Measurements from ENCODE around the gene CHD9NB. TPM values are rescaled to one million over a fixed set of nuclear protein-coding genes. Genes with fewer than 3 reads are reported as not detected.

Gene CHD9NB
- total RNA-seq, 2 donors from 2014 or later, result 4.3 to 26.7 TPM

DNA sequence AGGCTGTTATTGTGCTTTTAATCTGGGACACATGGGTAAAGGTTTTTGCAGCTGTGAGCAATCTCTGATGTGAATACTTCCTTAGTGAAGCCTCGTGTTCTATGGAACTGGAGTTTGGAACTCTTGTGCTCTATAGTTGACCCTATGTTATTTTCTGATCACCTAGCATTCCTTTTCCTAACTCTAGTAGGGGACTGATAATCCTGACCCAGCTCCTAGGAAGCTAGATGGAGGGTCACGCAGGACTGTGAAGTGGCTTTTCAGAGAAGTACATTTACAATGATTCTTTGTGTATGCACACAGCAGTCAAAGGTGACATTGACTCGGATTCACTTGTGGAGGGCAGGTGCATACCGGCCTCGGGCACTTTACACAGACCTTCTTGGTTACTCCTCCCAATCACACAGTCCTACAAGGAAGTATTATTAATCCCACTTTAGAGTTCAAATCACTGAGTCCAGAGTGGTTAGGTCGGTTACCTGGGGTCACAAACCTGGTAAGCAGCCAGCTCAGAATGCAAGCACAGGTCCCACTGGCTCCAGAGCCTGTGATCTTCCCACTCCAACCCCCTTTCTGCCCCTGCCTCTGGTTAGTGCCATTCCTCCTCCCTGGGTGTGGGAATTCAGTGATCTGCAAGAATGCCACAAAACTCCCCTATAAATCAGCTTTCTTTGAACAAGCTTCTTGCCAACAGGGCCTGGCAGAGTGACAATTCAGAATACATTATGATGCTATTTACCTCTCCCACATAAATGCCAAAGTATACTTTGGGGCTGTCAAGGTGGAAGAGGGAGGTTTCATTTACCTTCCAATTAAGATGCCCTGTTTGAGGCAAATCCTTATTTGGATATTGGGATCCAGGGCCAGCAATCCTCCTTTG lies 7.1 kb downstream of the CHD9NB start:
- H3K9me3 ChIP-seq, result no peaks in the 10 kb centered on the region
- no peaks in the 10 kb centered on the region for H3K36me3 ChIP-seq
- peak; percentile 95 for TF ChIP-seq POLR2AphosphoS5 (IDR thresholded peaks at IDR 0.05)
- peak; percentile 28 for TF ChIP-seq POLR2A (IDR thresholded peaks at IDR 0.05)
- no peak for TF ChIP-seq CTCF (IDR thresholded peaks at IDR 0.05)
- H3K27me3 ChIP-seq (replicated peaks; ENCODE audit: insufficient read depth), result no peaks in the 10 kb centered on the region
- no peak overlapping the region for H3K4me3 ChIP-seq
- peak overlapping the region; percentile 79 to 80 for H3K27ac ChIP-seq
- peak; percentile 93 for DNase-seq (ENCODE audit: low spot score)
- WGBS, result 37% methylated on average over 6 of the region's 6 CpGs
- H3K4me1 ChIP-seq (replicated peaks), result peaks cover 20% of the 10 kb centered on the region
- intact Hi-C loops (cut with DNase I), result no loop called here

- Histone ChIP-seq H3K36me3 (no peaks in the 10 kb centered on the region), H3K27ac (peak overlapping the region; percentile 79 to 80), H3K4me3 (peak overlapping the region; percentile 16 to 24), H3K27me3 (replicated peaks; ENCODE audit: insufficient read depth) (no peaks in the 10 kb centered on the region), H3K4me1 (replicated peaks) (peaks cover 20% of the 10 kb centered on the region), H3K9me3 (no peaks in the 10 kb centered on the region)
- peak; percentile 53 for DNase-seq (ENCODE audit: low spot score)
- intact Hi-C loops (cut with DNase I), result no loop called here
- no peak for TF ChIP-seq POLR2AphosphoS5 (IDR thresholded peaks at IDR 0.05)
- TF ChIP-seq POLR2A (IDR thresholded peaks at IDR 0.05), result peak; percentile 49
- 32% methylated on average over 11 of the region's 11 CpGs for whole genome bisulfite sequencing
Observed at GRCh38 chr16:53043986-53044601, 8.6 kb downstream of the CHD9NB start.

- TF ChIP-seq POLR2A (IDR thresholded peaks at IDR 0.05), result no peak
- no peak for TF ChIP-seq CTCF (IDR thresholded peaks at IDR 0.05)
- no peak for TF ChIP-seq POLR2AphosphoS5 (IDR thresholded peaks at IDR 0.05)
- H3K27me3 ChIP-seq (replicated peaks; ENCODE audit: insufficient read depth), result no peaks in the 10 kb centered on the region
- H3K27ac ChIP-seq, result peak overlapping the region; percentile 79 to 80
- H3K36me3 ChIP-seq, result no peaks in the 10 kb centered on the region
- no peaks in the 10 kb centered on the region for H3K9me3 ChIP-seq
- H3K4me3 ChIP-seq, result peak overlapping the region; percentile 16 to 24
- WGBS, result 22% methylated on average over 5 of the region's 5 CpGs
- intact Hi-C loops (cut with DNase I), result no loop called here
- DNase-seq (ENCODE audit: low spot score), result peak; percentile 23
- peaks cover 20% of the 10 kb centered on the region for H3K4me1 ChIP-seq (replicated peaks)
Observed at GRCh38 chr16:53043428-53043831, 9.3 kb downstream of the CHD9NB start.

- no peaks in the 10 kb centered on the region for H3K36me3 ChIP-seq
- intact Hi-C loops (cut with DNase I), result no loop called here
- TF ChIP-seq CTCF (IDR thresholded peaks at IDR 0.05), result no peak
- no peak for TF ChIP-seq POLR2A (IDR thresholded peaks at IDR 0.05)
- peak overlapping the region; percentile 79 to 80 for H3K27ac ChIP-seq
- DNase-seq (ENCODE audit: low spot score), result no peak
- peak overlapping the region in 1 of 2 donors; percentile 24 for H3K4me3 ChIP-seq
- H3K4me1 ChIP-seq (replicated peaks), result peaks cover 20% of the 10 kb centered on the region
- no peaks in the 10 kb centered on the region for H3K9me3 ChIP-seq
- WGBS, result 41% methylated on average over 5 of the region's 5 CpGs
- no peaks in the 10 kb centered on the region for H3K27me3 ChIP-seq (replicated peaks; ENCODE audit: insufficient read depth)
Observed at GRCh38 chr16:53042235-53042701, 10.4 kb downstream of the CHD9NB start.

DNA sequence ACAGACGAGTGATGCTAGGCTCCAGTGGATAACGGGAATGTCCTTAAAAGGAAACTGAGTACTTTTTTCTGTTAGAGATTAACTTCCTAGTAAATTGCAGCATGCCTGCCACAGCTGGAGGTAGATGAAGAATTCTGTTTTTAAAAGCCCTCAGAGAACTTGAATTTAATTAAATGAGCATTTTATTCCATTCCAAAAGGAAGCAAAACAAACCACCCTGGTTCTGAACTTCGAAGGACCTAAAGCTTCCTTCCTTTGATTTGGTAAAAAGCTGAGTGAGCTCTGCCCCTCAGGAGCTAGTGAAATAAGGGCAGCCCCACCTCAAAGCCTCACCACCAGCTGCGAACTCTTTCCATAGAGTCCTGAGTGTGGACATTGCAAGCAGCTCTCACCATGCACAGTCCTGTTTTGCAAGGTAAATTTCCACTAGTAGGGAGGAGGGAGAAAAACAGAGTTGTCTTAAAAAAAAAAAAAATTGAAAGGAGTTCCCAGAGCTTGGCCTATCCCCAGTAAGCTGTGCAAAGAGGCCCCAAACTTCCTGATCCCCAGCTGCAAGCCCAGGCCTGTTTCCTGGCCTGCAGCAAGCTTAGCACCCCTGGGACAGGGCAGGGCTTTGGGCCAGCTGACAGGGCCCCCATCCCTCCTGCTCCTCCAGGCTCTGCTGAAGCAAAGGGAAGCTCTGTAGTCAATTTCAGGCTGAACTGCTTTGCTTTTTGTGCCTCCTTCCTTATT lies 11.2 kb downstream of the CHD9NB start:
- Histone ChIP-seq H3K36me3 (no peaks in the 10 kb centered on the region), H3K9me3 (no peaks in the 10 kb centered on the region), H3K4me3 (no peak overlapping the region), H3K27me3 (replicated peaks; ENCODE audit: insufficient read depth) (no peaks in the 10 kb centered on the region), H3K27ac (peak overlapping the region; percentile 79 to 80), H3K4me1 (replicated peaks) (peaks cover 20% of the 10 kb centered on the region)
- intact Hi-C loops (cut with DNase I), result no loop called here
- TF ChIP-seq CTCF (IDR thresholded peaks at IDR 0.05), result no peak
- TF ChIP-seq POLR2AphosphoS5 (IDR thresholded peaks at IDR 0.05), result peak; percentile 84
- peak; percentile 41 for TF ChIP-seq POLR2A (IDR thresholded peaks at IDR 0.05)
- DNase-seq (ENCODE audit: low spot score), result peak; percentile 86
- 31% methylated on average over 4 of the region's 4 CpGs for WGBS

Measured in prostate gland (tissue), 2 donors.